Measurements from ENCODE around the gene ATP13A3. TPM values are rescaled to one million over a fixed set of nuclear protein-coding genes. Genes with fewer than 3 reads are reported as not detected.

ATP13A3 gene
- total and polyA plus RNA-seq, 2 of the 4 experiments (the other 2 are of a cell fraction), result 48.1 to 154 TPM

DNA sequence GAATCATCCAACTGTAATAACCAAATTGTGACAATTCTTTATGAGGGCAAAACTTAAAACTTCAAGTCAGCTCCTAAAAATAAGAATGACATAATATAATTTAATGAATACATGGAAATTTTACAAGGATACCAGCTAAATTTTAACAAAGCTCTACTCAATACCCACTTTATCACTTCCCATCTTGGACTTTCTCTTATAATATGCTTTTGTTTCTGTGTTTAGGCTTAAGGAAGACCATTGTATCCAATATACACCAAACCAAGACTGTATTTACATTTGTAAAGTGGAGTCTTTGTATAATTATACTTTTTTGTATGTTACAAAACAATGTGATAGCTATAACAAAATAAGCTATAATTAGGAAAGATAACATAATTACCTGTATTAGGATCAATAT lies 16.8 kb downstream of the ATP13A3 start:
- Histone ChIP-seq H2AK5ac (ENCODE audit: low read depth, low read length) (no peak overlapping the region), H3K56ac (ENCODE audit: extremely low read depth, insufficient read depth, low read length) (no peak overlapping the region), H3K9me3 (ENCODE audit: control insufficient read depth, insufficient read depth, low read length) (no peaks in the 10 kb centered on the region), H4K5ac (ENCODE audit: low read depth, low read length) (no peak overlapping the region), H3K4ac (ENCODE audit: low read depth, low read length) (no peak overlapping the region), H3K23ac (ENCODE audit: low read depth, low read length) (no peak overlapping the region), H2AK9ac (replicated peaks; ENCODE audit: low read depth, low read length, poor library complexity) (no peak overlapping the region), H4K20me1 (ENCODE audit: insufficient read depth, low read length) (peaks cover 72% of the 10 kb centered on the region), H2AFZ (replicated peaks; ENCODE audit: low read length, poor library complexity) (no peak overlapping the region), H4K91ac (ENCODE audit: insufficient read depth, low read depth, low read length) (no peak overlapping the region), H2BK15ac (ENCODE audit: low read depth, low read length) (no peak overlapping the region), H3K4me1 (ENCODE audit: control insufficient read depth, insufficient read depth, low read length) (peaks cover 14% of the 10 kb centered on the region), H3K27me3 (ENCODE audit: control insufficient read depth, insufficient read depth, low read length) (no peaks in the 10 kb centered on the region), H2BK120ac (ENCODE audit: low read depth, low read length) (no peak overlapping the region), H3K4me3 (ENCODE audit: insufficient read depth, low read depth, low read length) (no peak overlapping the region), H2BK5ac (ENCODE audit: low read depth, low read length, poor library complexity, severe bottlenecking) (no peak overlapping the region), H3K14ac (replicated peaks; ENCODE audit: low read depth, low read length) (no peak overlapping the region), H3K18ac (ENCODE audit: low read depth, low read length) (no peak overlapping the region), H3K27ac (ENCODE audit: insufficient read depth, low read length) (no peak overlapping the region), H4K8ac (ENCODE audit: low read depth in 2 of 2, low read length in 2 of 2) (no peak overlapping the region), H3K79me1 (ENCODE audit: low read depth in 1 of 2, low read length in 2 of 2) (peaks cover 0 to 38% of the 10 kb centered on the region in 2 experiments; a peak in 3 of 4 replicates), H3K9me1 (ENCODE audit: insufficient read depth, low read length) (peaks cover 11% of the 10 kb centered on the region; the same call in 1 of the 2 replicates), H3K4me2 (ENCODE audit: low read depth, low read length) (no peak overlapping the region), H3K36me3 (ENCODE audit: control insufficient read depth, insufficient read depth, low read length) (peaks cover 2% of the 10 kb centered on the region), H2BK20ac (ENCODE audit: low read depth, low read length) (no peak overlapping the region), H3K9ac (ENCODE audit: low read depth, low read length) (no peak overlapping the region)
- BruUV-seq (replicated peaks), result no TSS peak
- no peak for TF ChIP-seq RFX5 (IDR thresholded peaks at IDR 0.05; ENCODE audit: low read depth, low read length)
- TF ChIP-seq RAD21 (IDR thresholded peaks at IDR 0.05; ENCODE audit: low read length), result no peak
- no peak for TF ChIP-seq POLR2A (IDR thresholded peaks at IDR 0.05; ENCODE audit: low read depth, low read length)
- no peak for TF ChIP-seq BHLHE40 (IDR thresholded peaks at IDR 0.05; ENCODE audit: low read depth, low read length)
- TF ChIP-seq NFE2L2 (IDR thresholded peaks at IDR 0.05; ENCODE audit: low read depth, low read length), result no peak
- no peak for TF ChIP-seq MXI1 (IDR thresholded peaks at IDR 0.05; ENCODE audit: borderline replicate concordance, low read depth, low read length)
- TF ChIP-seq RCOR1 (IDR thresholded peaks at IDR 0.05; ENCODE audit: insufficient replicate concordance, low read length), result no peak
- no peak for TF ChIP-seq CEBPB (IDR thresholded peaks at IDR 0.05; ENCODE audit: low read depth, low read length)
- TF ChIP-seq CTCF (conservative IDR thresholded peaks at IDR 0.05; ENCODE audit: low read depth, low read length), result no peak
- TF ChIP-seq ELK1 (IDR thresholded peaks at IDR 0.05; ENCODE audit: borderline replicate concordance, low read depth, low read length), result no peak
- TF ChIP-seq MAFK (IDR thresholded peaks at IDR 0.05; ENCODE audit: low read depth, low read length), result no peak
- TF ChIP-seq SMC3 (IDR thresholded peaks at IDR 0.05; ENCODE audit: low read depth, low read length), result no peak
- no peak for TF ChIP-seq CHD1 (IDR thresholded peaks at IDR 0.05; ENCODE audit: low read depth, low read length)
- no peak for TF ChIP-seq FOS (IDR thresholded peaks at IDR 0.05; ENCODE audit: low read depth, low read length)
- no peak for TF ChIP-seq MAZ (IDR thresholded peaks at IDR 0.05; ENCODE audit: borderline replicate concordance, low read depth, low read length)
- TF ChIP-seq, protein P1, sequence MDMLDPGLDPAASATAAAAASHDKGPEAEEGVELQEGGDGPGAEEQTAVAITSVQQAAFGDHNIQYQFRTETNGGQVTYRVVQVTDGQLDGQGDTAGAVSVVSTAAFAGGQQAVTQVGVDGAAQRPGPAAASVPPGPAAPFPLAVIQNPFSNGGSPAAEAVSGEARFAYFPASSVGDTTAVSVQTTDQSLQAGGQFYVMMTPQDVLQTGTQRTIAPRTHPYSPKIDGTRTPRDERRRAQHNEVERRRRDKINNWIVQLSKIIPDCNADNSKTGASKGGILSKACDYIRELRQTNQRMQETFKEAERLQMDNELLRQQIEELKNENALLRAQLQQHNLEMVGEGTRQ (IDR thresholded peaks at IDR 0.05; ENCODE audit: low read depth, low read length), result no peak
- DNase-seq (no peak), ATAC-seq (ENCODE audit: low read depth) (no peak)
- CTCF ChIA-PET, result interaction anchor here (0.7 to 3.8 kb wide), 3 partner anchors 81 to 124 kb away, joined by 3 to 32 read pairs (median 10); no protein-coding TSS in a partner anchor
- POLR2A ChIA-PET (ENCODE audit: unreplicated experiment), result no interaction called here
- in situ Hi-C loops (cut with MboI; ENCODE audit: low sequenced_read_pairs) (no loop called here), dilution Hi-C loops (cut with HindIII; ENCODE audit: low sequenced_read_pairs, unreplicated experiment) (no loop called here), intact Hi-C loops (cut with micrococcal nuclease) (no loop called here)

All from IMR-90 (cell line).